ENCODE measurements around the gene BUB3. TPM values are rescaled to one million over a fixed set of nuclear protein-coding genes. Genes with fewer than 3 reads are reported as not detected.

Gene BUB3
- total and polyA plus RNA-seq, 2 of the 13 experiments (the other 11 are each of a cell fraction or from before 2014, with no cell fraction given) = 174 to 188 TPM

DNA sequence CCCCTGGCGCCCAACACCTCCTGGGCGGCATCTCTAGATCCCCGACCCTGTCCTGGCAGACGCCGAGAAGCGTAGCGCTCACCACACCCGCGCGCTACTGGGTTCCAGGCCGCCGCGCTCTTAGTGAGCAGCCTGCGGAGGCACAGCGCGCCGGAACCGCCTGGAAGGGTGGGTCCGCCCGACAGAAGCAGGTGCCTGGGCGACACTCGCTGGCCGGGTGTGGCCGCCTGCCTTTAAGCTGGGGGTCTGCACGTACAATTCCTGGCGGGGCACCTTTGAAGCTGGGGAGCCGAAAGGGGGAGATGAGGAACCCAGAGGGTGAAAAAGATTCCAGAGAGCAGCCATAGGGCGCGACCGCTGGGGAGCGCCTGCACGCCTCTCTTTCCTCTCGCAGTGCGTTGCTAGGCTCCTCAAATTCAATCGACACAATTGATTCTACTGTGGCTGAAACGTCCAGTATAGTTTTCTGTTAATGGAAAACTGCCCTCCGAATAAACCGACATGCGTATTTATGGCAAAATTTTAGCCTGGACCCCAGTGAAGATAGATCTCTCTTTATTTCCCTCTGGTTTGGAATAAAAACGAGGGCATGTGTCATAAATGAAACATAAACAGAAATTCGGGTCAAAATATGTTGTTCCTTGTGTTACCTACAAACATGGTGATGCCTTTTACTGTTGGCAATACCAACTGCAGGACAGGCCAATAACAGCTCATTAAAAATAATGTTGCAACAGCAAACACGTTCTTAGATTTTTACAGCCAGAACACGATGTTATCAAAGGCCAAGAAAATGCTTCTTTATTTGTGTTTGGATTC, 13.8 kb upstream of the BUB3 start:
- no TSS peak for BruUV-seq (replicated peaks)
- CTCF ChIA-PET (ENCODE audit: low intra/inter-chr PET ratio, low total read pairs) = no interaction called here
- no peak for FAIRE-seq
- H3K9me3 ChIP-seq (ENCODE audit: low read length) = no peaks in the 10 kb centered on the region
- H3K36me3 ChIP-seq (replicated peaks in 1 of 2; ENCODE audit: control insufficient read depth in 1 of 2, insufficient read depth in 2 of 2, low read length in 2 of 2) = no peaks in the 10 kb centered on the region
- peak overlapping the region; percentile 39 to 69 (median 44) for H3K4me3 ChIP-seq (replicated peaks in 1 of 3; ENCODE audit: insufficient read depth in 1 of 3, low read depth in 2 of 3, low read length in 3 of 3)
- H3K79me2 ChIP-seq (ENCODE audit: insufficient read depth, low read length) = no peaks in the 10 kb centered on the region
- DNase-seq (ENCODE audit: low spot score) = no peak
- no peak overlapping the region for H3K27ac ChIP-seq (ENCODE audit: extremely low read length, insufficient read depth, low read length)
- H3K4me1 ChIP-seq (ENCODE audit: insufficient read depth, low read length) = peaks cover 59% of the 10 kb centered on the region
- WGBS (ENCODE audit: low lambda C conversion rate) = 7% methylated on average over 21 of the region's 43 CpGs
- in situ Hi-C loops (cut with HindIII; ENCODE audit: extremely low pct_ligation_motif_present, low pct_unique_long_range_greater_than_20kb) (no loop called here), intact Hi-C loops (cut with micrococcal nuclease; ENCODE audit: unreplicated experiment) (no loop called here)
- H2AFZ ChIP-seq (ENCODE audit: low read length) = no peak overlapping the region
- H3K9ac ChIP-seq (ENCODE audit: insufficient read depth, low read depth, low read length) = peak overlapping the region; percentile 20; the same call in 1 of the 2 replicates
- peaks cover 26 to 88% of the 10 kb centered on the region in 2 experiments for H3K27me3 ChIP-seq (ENCODE audit: control insufficient read depth in 1 of 2, insufficient read depth in 2 of 2, low read length in 2 of 2)
- peak overlapping the region; percentile 93 for H3K4me2 ChIP-seq (ENCODE audit: low read depth, low read length)
- POLR2A ChIA-PET = interaction anchor here (1.2 to 1.7 kb wide), 4 partner anchors 9 to 105 kb away, joined by 3 to 11 read pairs (median 4); partner anchors contain the start of gene BUB3
- no peaks in the 10 kb centered on the region for H4K20me1 ChIP-seq (ENCODE audit: insufficient read depth, low read length)
- peak; percentile 51 for ATAC-seq
- TF ChIP-seq, protein P1, sequence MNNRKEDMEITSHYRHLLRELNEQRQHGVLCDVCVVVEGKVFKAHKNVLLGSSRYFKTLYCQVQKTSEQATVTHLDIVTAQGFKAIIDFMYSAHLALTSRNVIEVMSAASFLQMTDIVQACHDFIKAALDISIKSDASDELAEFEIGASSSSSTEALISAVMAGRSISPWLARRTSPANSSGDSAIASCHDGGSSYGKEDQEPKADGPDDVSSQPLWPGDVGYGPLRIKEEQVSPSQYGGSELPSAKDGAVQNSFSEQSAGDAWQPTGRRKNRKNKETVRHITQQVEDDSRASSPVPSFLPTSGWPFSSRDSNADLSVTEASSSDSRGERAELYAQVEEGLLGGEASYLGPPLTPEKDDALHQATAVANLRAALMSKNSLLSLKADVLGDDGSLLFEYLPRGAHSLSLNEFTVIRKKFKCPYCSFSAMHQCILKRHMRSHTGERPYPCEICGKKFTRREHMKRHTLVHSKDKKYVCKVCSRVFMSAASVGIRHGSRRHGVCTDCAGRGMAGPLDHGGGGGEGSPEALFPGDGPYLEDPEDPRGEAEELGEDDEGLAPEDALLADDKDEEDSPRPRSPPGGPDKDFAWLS (CRISPR knock-in tag; IDR thresholded peaks at IDR 0.05; ENCODE audit: borderline replicate concordance) = no peak
- TF ChIP-seq, protein P2, sequence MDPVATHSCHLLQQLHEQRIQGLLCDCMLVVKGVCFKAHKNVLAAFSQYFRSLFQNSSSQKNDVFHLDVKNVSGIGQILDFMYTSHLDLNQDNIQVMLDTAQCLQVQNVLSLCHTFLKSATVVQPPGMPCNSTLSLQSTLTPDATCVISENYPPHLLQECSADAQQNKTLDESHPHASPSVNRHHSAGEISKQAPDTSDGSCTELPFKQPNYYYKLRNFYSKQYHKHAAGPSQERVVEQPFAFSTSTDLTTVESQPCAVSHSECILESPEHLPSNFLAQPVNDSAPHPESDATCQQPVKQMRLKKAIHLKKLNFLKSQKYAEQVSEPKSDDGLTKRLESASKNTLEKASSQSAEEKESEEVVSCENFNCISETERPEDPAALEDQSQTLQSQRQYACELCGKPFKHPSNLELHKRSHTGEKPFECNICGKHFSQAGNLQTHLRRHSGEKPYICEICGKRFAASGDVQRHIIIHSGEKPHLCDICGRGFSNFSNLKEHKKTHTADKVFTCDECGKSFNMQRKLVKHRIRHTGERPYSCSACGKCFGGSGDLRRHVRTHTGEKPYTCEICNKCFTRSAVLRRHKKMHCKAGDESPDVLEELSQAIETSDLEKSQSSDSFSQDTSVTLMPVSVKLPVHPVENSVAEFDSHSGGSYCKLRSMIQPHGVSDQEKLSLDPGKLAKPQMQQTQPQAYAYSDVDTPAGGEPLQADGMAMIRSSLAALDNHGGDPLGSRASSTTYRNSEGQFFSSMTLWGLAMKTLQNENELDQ (CRISPR knock-in tag; IDR thresholded peaks at IDR 0.05; ENCODE audit: borderline replicate concordance) = no peak
- TF ChIP-seq ZFY (CRISPR knock-in tag; IDR thresholded peaks at IDR 0.05) (0 out of 2 replicates have a peak, but pooled peaks have one; percentile 7), KLF6 (CRISPR knock-in tag; IDR thresholded peaks at IDR 0.05) (no peak), ZNF230 (CRISPR knock-in tag; IDR thresholded peaks at IDR 0.05) (no peak), MTA1 (CRISPR knock-in tag; IDR thresholded peaks at IDR 0.05; ENCODE audit: borderline replicate concordance) (no peak), ZNF451 (CRISPR knock-in tag; IDR thresholded peaks at IDR 0.05) (no peak)
- TF ChIP-seq, protein P3, sequence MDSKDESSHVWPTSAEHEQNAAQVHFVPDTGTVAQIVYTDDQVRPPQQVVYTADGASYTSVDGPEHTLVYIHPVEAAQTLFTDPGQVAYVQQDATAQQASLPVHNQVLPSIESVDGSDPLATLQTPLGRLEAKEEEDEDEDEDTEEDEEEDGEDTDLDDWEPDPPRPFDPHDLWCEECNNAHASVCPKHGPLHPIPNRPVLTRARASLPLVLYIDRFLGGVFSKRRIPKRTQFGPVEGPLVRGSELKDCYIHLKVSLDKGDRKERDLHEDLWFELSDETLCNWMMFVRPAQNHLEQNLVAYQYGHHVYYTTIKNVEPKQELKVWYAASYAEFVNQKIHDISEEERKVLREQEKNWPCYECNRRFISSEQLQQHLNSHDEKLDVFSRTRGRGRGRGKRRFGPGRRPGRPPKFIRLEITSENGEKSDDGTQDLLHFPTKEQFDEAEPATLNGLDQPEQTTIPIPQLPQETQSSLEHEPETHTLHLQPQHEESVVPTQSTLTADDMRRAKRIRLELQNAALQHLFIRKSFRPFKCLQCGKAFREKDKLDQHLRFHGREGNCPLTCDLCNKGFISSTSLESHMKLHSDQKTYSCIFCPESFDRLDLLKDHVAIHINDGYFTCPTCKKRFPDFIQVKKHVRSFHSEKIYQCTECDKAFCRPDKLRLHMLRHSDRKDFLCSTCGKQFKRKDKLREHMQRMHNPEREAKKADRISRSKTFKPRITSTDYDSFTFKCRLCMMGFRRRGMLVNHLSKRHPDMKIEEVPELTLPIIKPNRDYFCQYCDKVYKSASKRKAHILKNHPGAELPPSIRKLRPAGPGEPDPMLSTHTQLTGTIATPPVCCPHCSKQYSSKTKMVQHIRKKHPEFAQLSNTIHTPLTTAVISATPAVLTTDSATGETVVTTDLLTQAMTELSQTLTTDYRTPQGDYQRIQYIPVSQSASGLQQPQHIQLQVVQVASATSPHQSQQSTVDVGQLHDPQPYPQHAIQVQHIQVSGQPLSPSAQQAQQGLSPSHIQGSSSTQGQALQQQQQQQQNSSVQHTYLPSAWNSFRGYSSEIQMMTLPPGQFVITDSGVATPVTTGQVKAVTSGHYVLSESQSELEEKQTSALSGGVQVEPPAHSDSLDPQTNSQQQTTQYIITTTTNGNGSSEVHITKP (CRISPR knock-in tag; IDR thresholded peaks at IDR 0.05; ENCODE audit: low read depth) = no peak
- TF ChIP-seq, protein P4, sequence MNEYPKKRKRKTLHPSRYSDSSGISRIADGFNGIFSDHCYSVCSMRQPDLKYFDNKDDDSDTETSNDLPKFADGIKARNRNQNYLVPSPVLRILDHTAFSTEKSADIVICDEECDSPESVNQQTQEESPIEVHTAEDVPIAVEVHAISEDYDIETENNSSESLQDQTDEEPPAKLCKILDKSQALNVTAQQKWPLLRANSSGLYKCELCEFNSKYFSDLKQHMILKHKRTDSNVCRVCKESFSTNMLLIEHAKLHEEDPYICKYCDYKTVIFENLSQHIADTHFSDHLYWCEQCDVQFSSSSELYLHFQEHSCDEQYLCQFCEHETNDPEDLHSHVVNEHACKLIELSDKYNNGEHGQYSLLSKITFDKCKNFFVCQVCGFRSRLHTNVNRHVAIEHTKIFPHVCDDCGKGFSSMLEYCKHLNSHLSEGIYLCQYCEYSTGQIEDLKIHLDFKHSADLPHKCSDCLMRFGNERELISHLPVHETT (CRISPR knock-in tag; conservative IDR thresholded peaks at IDR 0.05) = no peak
- TF ChIP-seq, protein P5, sequence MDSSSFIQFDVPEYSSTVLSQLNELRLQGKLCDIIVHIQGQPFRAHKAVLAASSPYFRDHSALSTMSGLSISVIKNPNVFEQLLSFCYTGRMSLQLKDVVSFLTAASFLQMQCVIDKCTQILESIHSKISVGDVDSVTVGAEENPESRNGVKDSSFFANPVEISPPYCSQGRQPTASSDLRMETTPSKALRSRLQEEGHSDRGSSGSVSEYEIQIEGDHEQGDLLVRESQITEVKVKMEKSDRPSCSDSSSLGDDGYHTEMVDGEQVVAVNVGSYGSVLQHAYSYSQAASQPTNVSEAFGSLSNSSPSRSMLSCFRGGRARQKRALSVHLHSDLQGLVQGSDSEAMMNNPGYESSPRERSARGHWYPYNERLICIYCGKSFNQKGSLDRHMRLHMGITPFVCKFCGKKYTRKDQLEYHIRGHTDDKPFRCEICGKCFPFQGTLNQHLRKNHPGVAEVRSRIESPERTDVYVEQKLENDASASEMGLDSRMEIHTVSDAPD (CRISPR knock-in tag; IDR thresholded peaks at IDR 0.05) = no peak

Measured in HepG2 (cell line).